Measurements from ENCODE around the gene PTPN1.
A peak's percentile ranks its signal among the peaks of the same experiment; 100 is the strongest.

- peak; percentile 41; the same call in 1 of the 2 replicates for TF ChIP-seq POLR2A (IDR thresholded peaks at IDR 0.05; ENCODE audit: low read depth, low read length)
- TF ChIP-seq NFE2L2 (IDR thresholded peaks at IDR 0.05; ENCODE audit: low read depth, low read length): no peak
- peak; percentile 96 for TF ChIP-seq RAD21 (IDR thresholded peaks at IDR 0.05; ENCODE audit: low read length)
- peak; percentile 95 for TF ChIP-seq MAZ (IDR thresholded peaks at IDR 0.05; ENCODE audit: borderline replicate concordance, low read depth, low read length)
- peak; percentile 91 for TF ChIP-seq CTCF (conservative IDR thresholded peaks at IDR 0.05; ENCODE audit: low read depth, low read length)
- TF ChIP-seq CEBPB (IDR thresholded peaks at IDR 0.05; ENCODE audit: low read depth, low read length): no peak
- no peak for TF ChIP-seq RCOR1 (IDR thresholded peaks at IDR 0.05; ENCODE audit: insufficient replicate concordance, low read length)
- TF ChIP-seq CHD1 (IDR thresholded peaks at IDR 0.05; ENCODE audit: low read depth, low read length): no peak
- TF ChIP-seq SMC3 (IDR thresholded peaks at IDR 0.05; ENCODE audit: low read depth, low read length): peak; percentile 95
- TF ChIP-seq RFX5 (IDR thresholded peaks at IDR 0.05; ENCODE audit: low read depth, low read length): no peak
- TF ChIP-seq ELK1 (IDR thresholded peaks at IDR 0.05; ENCODE audit: borderline replicate concordance, low read depth, low read length): no peak
These were observed 49.4 kb upstream of the PTPN1 start for GRCh38 chr20:50460608-50461267.
